Cerebellar cortex (tissue), 1 donor: Measurements from ENCODE around the gene ARHGAP28.
"Not testable (repeated sequence)": the region's sequence is repeated elsewhere in the genome, so short reads cannot be mapped to it uniquely, and the experiment has no call there.

Source experiments
- DNase-seq: peaks from one replicate; pipeline ENCODE4 v3.0.0-alpha.2; 2015; ENCODE audit warnings: low spot score

ARHGAP28 gene

GRCh38 chr18:6928359-6928758 is 198.8 kb downstream of the ARHGAP28 start:
- no peak for DNase-seq

GRCh38 chr18:6929370-6930102 is 200.0 kb downstream of the ARHGAP28 start:
- no peak for DNase-seq

GRCh38 chr18:6934859-6935258 is 205.3 kb downstream of the ARHGAP28 start:
- no peak for DNase-seq

GRCh38 chr18:6938003-6938402 is 208.5 kb downstream of the ARHGAP28 start:
- DNase-seq: no peak

GRCh38 chr18:6938403-6938802 is 208.9 kb downstream of the ARHGAP28 start:
- not testable (repeated sequence) for DNase-seq

- no peak for DNase-seq
These were observed 210.5 kb downstream of the ARHGAP28 start for GRCh38 chr18:6939972-6940371.

GRCh38 chr18:6940451-6940850 is 210.9 kb downstream of the ARHGAP28 start:
- DNase-seq: no peak

GRCh38 chr18:6941996-6942395 is 212.5 kb downstream of the ARHGAP28 start:
- DNase-seq: no peak

GRCh38 chr18:6942742-6943141 is 213.2 kb downstream of the ARHGAP28 start:
- no peak for DNase-seq

GRCh38 chr18:6943143-6943542 is 213.6 kb downstream of the ARHGAP28 start:
- DNase-seq: no peak

GRCh38 chr18:6947338-6948030 is 218.0 kb downstream of the ARHGAP28 start:
- no peak for DNase-seq

GRCh38 chr18:6948281-6949055 is 219.0 kb downstream of the ARHGAP28 start:
- no peak for DNase-seq

- DNase-seq: no peak
These were observed 220.5 kb downstream of the ARHGAP28 start for GRCh38 chr18:6949800-6950586.

- DNase-seq: no peak
These were observed 221.1 kb downstream of the ARHGAP28 start for GRCh38 chr18:6950641-6951040.

GRCh38 chr18:6951336-6952090 is 222.0 kb downstream of the ARHGAP28 start:
- no peak for DNase-seq

- no peak for DNase-seq
These were observed 225.0 kb downstream of the ARHGAP28 start for GRCh38 chr18:6954501-6954900.

- DNase-seq: no peak
These were observed 225.8 kb downstream of the ARHGAP28 start for GRCh38 chr18:6955304-6955703.

- DNase-seq: peak; percentile 42
These were observed 227.0 kb downstream of the ARHGAP28 start for GRCh38 chr18:6956495-6956894.

GRCh38 chr18:6956999-6957398 is 227.5 kb downstream of the ARHGAP28 start:
- no peak for DNase-seq

GRCh38 chr18:6959110-6959509 is 229.6 kb downstream of the ARHGAP28 start:
- DNase-seq: no peak

GRCh38 chr18:6960124-6960523 is 230.6 kb downstream of the ARHGAP28 start:
- no peak for DNase-seq
